DND-41 (cell line): ENCODE results near the gene ABCG5.

Source experiments
- CTCF ChIP-seq: IDR thresholded peaks from 2 replicates; pipeline ENCODE4 v1.5.1; 2012; ENCODE audit warnings: borderline replicate concordance, low read length, moderate library complexity, mild to moderate bottlenecking; ENCODE audit not compliant: poor library complexity, severe bottlenecking; ENCODE audit errors: extremely low read depth
- EZH2 ChIP-seq: IDR thresholded peaks from 3 replicates; pipeline ENCODE4 v1.6.1; 2012; ENCODE audit warnings: borderline replicate concordance, low read depth, mild to moderate bottlenecking, moderate library complexity, low read length, inconsistent platforms; ENCODE audit not compliant: severe bottlenecking

GRCh38 chr2:43763091-43763490 lies 75.5 kb downstream of the ABCG5 start:
- TF ChIP-seq CTCF (no peak), EZH2 (no peak)
